ENCODE results near the gene PALM3.
A peak's percentile ranks its signal among the peaks of the same experiment; 100 is the strongest.
"Not testable (repeated sequence)": the region's sequence is repeated elsewhere in the genome, so short reads cannot be mapped to it uniquely, and the experiment has no call there.

PALM3 gene

DNA sequence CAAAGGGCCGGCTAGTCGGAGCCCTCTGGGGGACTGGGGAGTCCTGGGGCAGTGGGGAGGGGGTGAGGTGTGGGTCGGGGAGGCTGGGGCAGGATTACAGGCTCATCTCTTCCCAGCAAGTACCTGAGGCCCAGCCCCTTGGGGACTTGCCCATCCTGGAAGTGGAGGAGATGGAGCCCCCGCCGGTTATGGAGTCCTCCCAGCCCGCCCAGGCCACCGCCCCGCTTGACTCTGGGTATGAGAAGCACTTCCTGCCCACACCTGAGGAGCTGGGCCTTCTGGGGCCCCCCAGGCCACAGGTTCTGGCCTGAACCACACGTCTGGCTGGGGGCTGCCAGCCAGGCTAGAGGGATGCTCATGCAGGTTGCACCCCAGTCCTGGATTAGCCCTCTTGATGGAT, 9.9 kb downstream of the PALM3 start:
- Histone ChIP-seq H2AFZ (ENCODE audit: low read length) (no peak overlapping the region), H3K79me1 (ENCODE audit: low read depth, low read length) (no peaks in the 10 kb centered on the region), H3K14ac (ENCODE audit: low read length) (no peak overlapping the region), H4K91ac (ENCODE audit: low read depth, low read length, poor library complexity) (no peak overlapping the region), H3K9ac (ENCODE audit: low read depth, low read length, poor library complexity) (no peak overlapping the region), H3K27ac (replicated peaks; ENCODE audit: low read length) (no peak overlapping the region), H3K4me3 (ENCODE audit: low read length in 2 of 2) (no peak overlapping the region), H3K23ac (ENCODE audit: low read depth, low read length, poor library complexity) (no peak overlapping the region), H2BK15ac (ENCODE audit: low read length) (no peak overlapping the region), H3K18ac (ENCODE audit: low read length) (no peak overlapping the region), H3K36me3 (replicated peaks in 1 of 2; ENCODE audit: control insufficient read depth in 2 of 2, insufficient read depth in 2 of 2, low read length in 2 of 2) (peaks cover 2 to 3% of the 10 kb centered on the region in 2 donors), H4K8ac (ENCODE audit: low read depth, low read length) (no peak overlapping the region), H2BK5ac (ENCODE audit: low read length) (no peak overlapping the region), H3K27me3 (ENCODE audit: control insufficient read depth in 3 of 3, insufficient read depth in 3 of 3, low read depth in 1 of 3, low read length in 3 of 3) (peaks cover 0 to 10% (median 0%) of the 10 kb centered on the region in 3 experiments), H2BK120ac (ENCODE audit: low read depth, low read length) (no peak overlapping the region), H3K4me2 (ENCODE audit: insufficient read depth, low read length, poor library complexity, severe bottlenecking) (no peak overlapping the region), H3K9me3 (replicated peaks in 1 of 2; ENCODE audit: control insufficient read depth in 2 of 2, insufficient read depth in 1 of 2, low read depth in 1 of 2, low read length in 2 of 2) (peaks cover 3 to 4% of the 10 kb centered on the region in 2 donors), H2BK12ac (ENCODE audit: low read length) (no peak overlapping the region), H3K4ac (ENCODE audit: low read length) (no peak overlapping the region), H2AK5ac (ENCODE audit: low read depth, low read length) (peak overlapping the region; percentile 37), H3K4me1 (ENCODE audit: control insufficient read depth in 2 of 2, insufficient read depth in 1 of 2, low read depth in 1 of 2, low read length in 2 of 2) (no peaks in the 10 kb centered on the region)
- no peak for DNase-seq (ENCODE audit: low spot score)
- no CpG with 5 or more reads among the region's 9 CpGs for WGBS, 2 donors (ENCODE audit: extremely low coverage in 2 of 2, insufficient read length in 2 of 2, insufficient replicate concordance in 1 of 2)

DNA sequence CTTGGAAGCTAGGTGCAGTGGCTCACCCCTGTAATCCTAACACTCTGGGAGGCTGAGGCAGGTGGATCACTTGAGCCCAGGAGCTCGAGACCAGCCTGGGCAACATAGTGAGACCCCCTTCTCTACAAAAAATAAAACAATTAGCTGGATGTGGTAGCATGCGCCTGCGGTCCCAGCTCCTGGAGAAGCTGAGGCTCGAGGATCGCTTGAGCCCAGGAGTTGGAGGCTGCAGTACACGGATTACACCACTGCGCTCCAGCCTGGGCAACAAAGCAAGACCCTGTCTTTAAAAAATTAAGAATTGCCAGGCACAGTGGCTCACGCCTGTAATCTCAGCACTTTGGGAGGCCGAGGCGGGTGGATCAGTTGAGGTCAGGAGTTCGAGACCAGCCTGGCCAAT, 10.9 kb downstream of the PALM3 start:
- not testable (repeated sequence) for H3K36me3 ChIP-seq (replicated peaks in 1 of 2; ENCODE audit: control insufficient read depth in 2 of 2, insufficient read depth in 2 of 2, low read length in 2 of 2); H3K18ac ChIP-seq (ENCODE audit: low read length)
- WGBS, 2 donors (ENCODE audit: extremely low coverage in 2 of 2, insufficient read length in 2 of 2, insufficient replicate concordance in 1 of 2): no CpG with 5 or more reads among the region's 11 CpGs

DNA sequence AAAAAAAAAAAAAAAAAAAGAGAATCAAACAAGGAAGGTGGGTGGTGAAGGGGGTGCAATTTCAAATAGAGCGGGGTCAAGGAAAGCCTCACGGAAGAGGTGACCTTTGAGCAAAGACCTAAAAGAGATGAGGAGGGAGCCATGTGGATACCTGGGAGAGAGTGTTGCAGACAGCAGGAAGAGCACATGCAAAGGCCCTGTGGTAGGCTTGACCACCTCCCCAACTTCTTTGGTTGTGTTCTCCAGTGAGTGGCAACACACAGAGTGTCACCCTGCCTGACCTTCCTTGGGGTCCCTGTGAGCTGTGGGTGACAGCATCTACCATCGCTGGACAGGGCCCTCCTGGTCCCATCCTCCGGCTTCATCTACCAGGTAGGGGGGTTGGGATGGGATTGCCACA, 11.4 kb downstream of the PALM3 start:
- H3K4me1 ChIP-seq (ENCODE audit: control insufficient read depth in 2 of 2, insufficient read depth in 1 of 2, low read depth in 1 of 2, low read length in 2 of 2): no peaks in the 10 kb centered on the region
- H2AK5ac ChIP-seq (ENCODE audit: low read depth, low read length): no peak overlapping the region
- no peak for DNase-seq (ENCODE audit: low spot score)
- H3K36me3 ChIP-seq (replicated peaks in 1 of 2; ENCODE audit: control insufficient read depth in 2 of 2, insufficient read depth in 2 of 2, low read length in 2 of 2): peaks cover 2 to 3% of the 10 kb centered on the region in 2 donors
- no peak overlapping the region for H3K23ac ChIP-seq (ENCODE audit: low read depth, low read length, poor library complexity)
- no peak overlapping the region for H2AFZ ChIP-seq (ENCODE audit: low read length)
- H2BK15ac ChIP-seq (ENCODE audit: low read length): no peak overlapping the region
- H3K27ac ChIP-seq (replicated peaks; ENCODE audit: low read length): no peak overlapping the region
- H3K79me1 ChIP-seq (ENCODE audit: low read depth, low read length): no peaks in the 10 kb centered on the region
- H3K18ac ChIP-seq (ENCODE audit: low read length): no peak overlapping the region
- H2BK12ac ChIP-seq (ENCODE audit: low read length): no peak overlapping the region
- H4K91ac ChIP-seq (ENCODE audit: low read depth, low read length, poor library complexity): no peak overlapping the region
- H2BK5ac ChIP-seq (ENCODE audit: low read length): no peak overlapping the region
- WGBS, 2 donors (ENCODE audit: extremely low coverage in 2 of 2, insufficient read length in 2 of 2, insufficient replicate concordance in 1 of 2): no CpG with 5 or more reads among the region's 4 CpGs
- peaks cover 3 to 4% of the 10 kb centered on the region in 2 donors for H3K9me3 ChIP-seq (replicated peaks in 1 of 2; ENCODE audit: control insufficient read depth in 2 of 2, insufficient read depth in 1 of 2, low read depth in 1 of 2, low read length in 2 of 2)
- H2BK120ac ChIP-seq (ENCODE audit: low read depth, low read length): no peak overlapping the region
- H3K9ac ChIP-seq (ENCODE audit: low read depth, low read length, poor library complexity): no peak overlapping the region
- no peaks in the 10 kb centered on the region for H3K27me3 ChIP-seq (ENCODE audit: control insufficient read depth in 3 of 3, insufficient read depth in 3 of 3, low read depth in 1 of 3, low read length in 3 of 3)
- no peak overlapping the region for H4K8ac ChIP-seq (ENCODE audit: low read depth, low read length)
- no peak overlapping the region for H3K4me2 ChIP-seq (ENCODE audit: insufficient read depth, low read length, poor library complexity, severe bottlenecking)
- no peak overlapping the region for H3K4ac ChIP-seq (ENCODE audit: low read length)
- no peak overlapping the region for H3K4me3 ChIP-seq (ENCODE audit: low read length in 2 of 2)
- no peak overlapping the region for H3K14ac ChIP-seq (ENCODE audit: low read length)

More for the DNA sequence above, 10.9 kb downstream of the PALM3 start:
- not testable (repeated sequence) for H2BK5ac ChIP-seq (ENCODE audit: low read length); H4K8ac ChIP-seq (ENCODE audit: low read depth, low read length); H4K91ac ChIP-seq (ENCODE audit: low read depth, low read length, poor library complexity); H2BK15ac ChIP-seq (ENCODE audit: low read length); H3K27me3 ChIP-seq (ENCODE audit: control insufficient read depth in 3 of 3, insufficient read depth in 3 of 3, low read depth in 1 of 3, low read length in 3 of 3); H2AFZ ChIP-seq (ENCODE audit: low read length); H3K79me1 ChIP-seq (ENCODE audit: low read depth, low read length); H2AK5ac ChIP-seq (ENCODE audit: low read depth, low read length); H3K4ac ChIP-seq (ENCODE audit: low read length); H3K4me1 ChIP-seq (ENCODE audit: control insufficient read depth in 2 of 2, insufficient read depth in 1 of 2, low read depth in 1 of 2, low read length in 2 of 2); H3K14ac ChIP-seq (ENCODE audit: low read length); H3K4me3 ChIP-seq (ENCODE audit: low read length in 2 of 2); H2BK12ac ChIP-seq (ENCODE audit: low read length); DNase-seq (ENCODE audit: low spot score); H3K27ac ChIP-seq (replicated peaks; ENCODE audit: low read length); H2BK120ac ChIP-seq (ENCODE audit: low read depth, low read length); H3K23ac ChIP-seq (ENCODE audit: low read depth, low read length, poor library complexity); H3K9me3 ChIP-seq (replicated peaks in 1 of 2; ENCODE audit: control insufficient read depth in 2 of 2, insufficient read depth in 1 of 2, low read depth in 1 of 2, low read length in 2 of 2); H3K9ac ChIP-seq (ENCODE audit: low read depth, low read length, poor library complexity)
- H3K4me2 ChIP-seq (ENCODE audit: insufficient read depth, low read length, poor library complexity, severe bottlenecking): peak overlapping the region; percentile 2

DNA sequence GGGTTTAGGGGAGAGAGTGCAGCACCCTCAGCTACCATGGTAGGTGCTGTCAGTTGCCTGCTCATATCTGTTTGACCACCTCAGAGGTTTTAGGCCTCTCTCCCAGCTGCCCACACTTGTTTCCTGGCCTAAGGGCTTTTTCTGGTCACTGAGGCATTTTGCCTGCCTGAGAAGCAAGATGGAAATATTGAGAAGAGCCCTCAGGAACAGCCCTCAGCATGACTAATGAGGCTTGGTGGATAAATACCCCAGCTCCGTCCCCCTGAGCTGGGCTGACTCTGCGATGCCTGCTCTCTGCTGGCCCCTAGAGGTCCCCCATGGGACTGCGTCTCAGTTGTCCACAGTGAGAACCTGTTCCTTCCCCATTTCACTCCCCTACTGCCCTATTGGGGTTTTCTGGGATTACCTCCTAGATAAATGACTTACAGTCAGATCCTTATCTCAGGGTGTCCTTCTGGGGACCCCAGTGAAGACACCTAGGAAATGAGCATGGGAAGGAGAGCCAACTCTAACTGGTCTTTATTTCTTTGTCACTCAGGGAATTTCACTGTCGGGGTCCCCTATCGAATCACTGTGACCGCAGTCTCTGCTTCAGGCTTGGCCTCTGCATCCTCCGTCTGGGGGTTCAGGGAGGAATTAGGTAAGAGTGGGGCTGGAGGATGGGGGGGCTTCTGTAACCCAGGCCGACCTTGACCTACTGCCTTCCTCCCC, 13.3 kb downstream of the PALM3 start:
- no peak overlapping the region for H3K4ac ChIP-seq (ENCODE audit: low read length)

More for the DNA sequence above, 13.3 kb downstream of the PALM3 start:
- H3K9ac ChIP-seq (ENCODE audit: low read depth, low read length, poor library complexity): no peak overlapping the region
- no peak overlapping the region for H3K18ac ChIP-seq (ENCODE audit: low read length)
- H3K9me3 ChIP-seq (replicated peaks in 1 of 2; ENCODE audit: control insufficient read depth in 2 of 2, insufficient read depth in 1 of 2, low read depth in 1 of 2, low read length in 2 of 2): peaks cover 3 to 4% of the 10 kb centered on the region in 2 donors
- H3K4me3 ChIP-seq (ENCODE audit: low read length in 2 of 2): no peak overlapping the region
- no peak overlapping the region for H4K8ac ChIP-seq (ENCODE audit: low read depth, low read length)
- no peaks in the 10 kb centered on the region for H3K4me1 ChIP-seq (ENCODE audit: control insufficient read depth in 2 of 2, insufficient read depth in 1 of 2, low read depth in 1 of 2, low read length in 2 of 2)
- no peak overlapping the region for H2BK15ac ChIP-seq (ENCODE audit: low read length)
- no peaks in the 10 kb centered on the region for H3K79me1 ChIP-seq (ENCODE audit: low read depth, low read length)
- no peak overlapping the region for H2BK12ac ChIP-seq (ENCODE audit: low read length)
- H3K27ac ChIP-seq (replicated peaks; ENCODE audit: low read length): no peak overlapping the region
- DNase-seq (ENCODE audit: low spot score): peak; percentile 30
- H2AFZ ChIP-seq (ENCODE audit: low read length): no peak overlapping the region
- H3K27me3 ChIP-seq (ENCODE audit: control insufficient read depth in 3 of 3, insufficient read depth in 3 of 3, low read depth in 1 of 3, low read length in 3 of 3): no peaks in the 10 kb centered on the region
- no peak overlapping the region for H3K4me2 ChIP-seq (ENCODE audit: insufficient read depth, low read length, poor library complexity, severe bottlenecking)
- H2BK120ac ChIP-seq (ENCODE audit: low read depth, low read length): no peak overlapping the region
- H3K23ac ChIP-seq (ENCODE audit: low read depth, low read length, poor library complexity): no peak overlapping the region
- no peak overlapping the region for H2AK5ac ChIP-seq (ENCODE audit: low read depth, low read length)
- H3K36me3 ChIP-seq (replicated peaks in 1 of 2; ENCODE audit: control insufficient read depth in 2 of 2, insufficient read depth in 2 of 2, low read length in 2 of 2): peaks cover 2 to 3% of the 10 kb centered on the region in 2 donors
- H3K14ac ChIP-seq (ENCODE audit: low read length): no peak overlapping the region
- no peak overlapping the region for H4K91ac ChIP-seq (ENCODE audit: low read depth, low read length, poor library complexity)
- no CpG with 5 or more reads among the region's 8 CpGs for WGBS, 2 donors (ENCODE audit: extremely low coverage in 2 of 2, insufficient read length in 2 of 2, insufficient replicate concordance in 1 of 2)
- no peak overlapping the region for H2BK5ac ChIP-seq (ENCODE audit: low read length)
